Prostate gland (tissue), 2 donors: ENCODE data around the gene KIFC3. TPM values are rescaled to one million over a fixed set of nuclear protein-coding genes. Genes with fewer than 3 reads are reported as not detected.
"Not testable (repeated sequence)": the region's sequence is repeated elsewhere in the genome, so short reads cannot be mapped to it uniquely, and the experiment has no call there.

Source experiments
- DNase-seq: peaks from one replicate; pipeline ENCODE4 v3.0.0-alpha.2; 2019; ENCODE audit warnings: low spot score
- H3K27ac ChIP-seq, 2 donors: fragments of 200-600 bp; sonication (generic); 2 replicates each; pipeline ENCODE4 v1.5.1; 2017 to 2019
- H3K27me3 ChIP-seq: fragments of 200-600 bp; sonication (generic); replicated peaks from 2 replicates; pipeline ENCODE4 v1.5.1; 2019; ENCODE audit not compliant: insufficient read depth
- H3K36me3 ChIP-seq, 2 donors: fragments of 200-600 bp; sonication (generic); 1 replicate in 1 of 2; 2 replicates in 1 of 2; pipeline versions ENCODE4 v1.5.1 to v1.8.1; 2017 to 2019
- H3K4me1 ChIP-seq: fragments of 200-600 bp; sonication (generic); replicated peaks from 2 replicates; pipeline ENCODE4 v1.5.1; 2019
- H3K4me3 ChIP-seq, 2 donors: fragments of 200-600 bp; sonication (generic); 2 replicates each; pipeline ENCODE4 v1.5.1; 2017 to 2019
- H3K9me3 ChIP-seq: fragments of 200-600 bp; sonication (generic); 2 replicates; pipeline ENCODE4 v1.5.1; 2017
- CTCF ChIP-seq, 4 experiments: fragments of 200-600 bp in 2 of 4; fragments of 450-650 bp in 2 of 4; sonication (generic) in 2 of 4; IDR thresholded peaks; 1 replicate in 3 of 4; 2 replicates in 1 of 4; pipeline ENCODE4 v1.5.1; 2016 to 2019; ENCODE audit warnings: antibody characterized with exemption in 4 of 4, mild to moderate bottlenecking in 2 of 4, moderate library complexity in 2 of 4
- POLR2A ChIP-seq: fragments of 450-650 bp; IDR thresholded peaks from one replicate; pipeline ENCODE4 v1.6.1; 2016; ENCODE audit warnings: antibody characterized with exemption, mild to moderate bottlenecking
- POLR2AphosphoS5 ChIP-seq: sonication (generic); formaldehyde crosslinking; IDR thresholded peaks from one replicate; pipeline ENCODE4 v1.6.1; 2017; ENCODE audit warnings: antibody characterized with exemption
- WGBS: methylation state at CpG from one replicate; pipeline ENCODE4 v1.1.5; 2018; 5-methylcytosine and 5-hydroxymethylcytosine counted together
- intact Hi-C: fragments of 100-400 bp; cut with DNase I; formaldehyde crosslinking; loops from one replicate; pipeline ENCODE4 v1.14.2; 2022
- total RNA-seq, 2 donors: library from RNA; depleted of rRNA; stranded (reverse); fragments of >200 nt; gene quantifications; one replicate each; pipeline ENCODE4 v1.1.0, GENCODE V29; 2016

Gene KIFC3
- total RNA-seq, 2 donors from 2014 or later, result 16.3 to 79.5 TPM

- DNase-seq, result no peak
- H3K36me3 ChIP-seq, result no peaks in the 10 kb centered on the region
- 94% methylated on average over 10 of the region's 10 CpGs for WGBS
- H3K27me3 ChIP-seq, result no peaks in the 10 kb centered on the region
- no peak overlapping the region for H3K27ac ChIP-seq
- no peaks in the 10 kb centered on the region for H3K4me1 ChIP-seq
- H3K9me3 ChIP-seq, result no peaks in the 10 kb centered on the region
- intact Hi-C loops, result no loop called here
- TF ChIP-seq POLR2AphosphoS5, result no peak
- no peak for TF ChIP-seq POLR2A
- H3K4me3 ChIP-seq, result no peak overlapping the region
Measured at GRCh38 chr16:57785385-57785784, 16.9 kb downstream of the KIFC3 start.

GRCh38 chr16:57784334-57784733 is 18.0 kb downstream of the KIFC3 start:
- intact Hi-C loops, result loop anchor here (5.0 kb wide), 1 partner anchor 137 kb away; no protein-coding TSS in a partner anchor
- Histone ChIP-seq H3K4me3 (no peak overlapping the region), H3K36me3 (no peaks in the 10 kb centered on the region), H3K27ac (no peak overlapping the region), H3K9me3 (no peaks in the 10 kb centered on the region), H3K4me1 (no peaks in the 10 kb centered on the region), H3K27me3 (no peaks in the 10 kb centered on the region)
- no peak for TF ChIP-seq POLR2A
- no peak for TF ChIP-seq CTCF (IDR thresholded peaks at IDR 0.05)
- TF ChIP-seq POLR2AphosphoS5, result no peak
- 83% methylated on average over 7 of the region's 7 CpGs for WGBS
- DNase-seq, result no peak

- 89% methylated on average over 8 of the region's 8 CpGs for WGBS
- Histone ChIP-seq H3K27me3 (no peaks in the 10 kb centered on the region), H3K9me3 (no peaks in the 10 kb centered on the region), H3K27ac (no peak overlapping the region), H3K4me1 (no peaks in the 10 kb centered on the region), H3K4me3 (no peak overlapping the region), H3K36me3 (no peaks in the 10 kb centered on the region)
- intact Hi-C loops, result loop anchor here (5.0 kb wide), 1 partner anchor 137 kb away; no protein-coding TSS in a partner anchor
- no peak for DNase-seq
- TF ChIP-seq POLR2A, result no peak
- no peak for TF ChIP-seq CTCF (IDR thresholded peaks at IDR 0.05)
- no peak for TF ChIP-seq POLR2AphosphoS5
Measured at GRCh38 chr16:57783883-57784282, 18.4 kb downstream of the KIFC3 start.

DNA sequence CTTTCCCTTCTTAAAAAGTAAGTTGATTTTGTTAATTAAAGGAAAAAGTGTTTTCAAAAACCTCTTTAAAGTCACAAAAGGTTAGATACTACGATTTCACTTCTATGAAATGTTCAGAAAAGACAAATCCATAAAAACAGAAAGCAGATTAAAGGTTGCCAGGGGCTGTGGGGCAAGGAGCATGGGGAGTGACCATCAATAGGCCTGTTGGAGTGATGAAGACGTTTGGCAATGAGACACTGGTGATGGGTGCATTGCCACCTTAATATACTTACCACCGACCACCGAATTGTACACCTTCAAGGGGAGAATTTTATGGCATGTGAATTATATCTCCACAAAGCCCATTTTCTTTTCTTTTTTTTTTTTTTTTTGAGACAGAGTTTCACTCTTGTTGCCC is 19.2 kb downstream of the KIFC3 start:
- H3K9me3 ChIP-seq, result no peaks in the 10 kb centered on the region
- DNase-seq, result no peak
- no peak overlapping the region for H3K27ac ChIP-seq
- H3K27me3 ChIP-seq, result no peaks in the 10 kb centered on the region
- 90% methylated on average over 4 of the region's 4 CpGs for WGBS
- H3K4me1 ChIP-seq, result no peaks in the 10 kb centered on the region
- intact Hi-C loops, result loop anchor here (5.0 kb wide), 1 partner anchor 136 kb away; no protein-coding TSS in a partner anchor
- no peaks in the 10 kb centered on the region for H3K36me3 ChIP-seq
- TF ChIP-seq POLR2AphosphoS5 (no peak), CTCF (IDR thresholded peaks at IDR 0.05) (no peak), POLR2A (no peak)
- no peak overlapping the region for H3K4me3 ChIP-seq

GRCh38 chr16:57782607-57783055 is 19.7 kb downstream of the KIFC3 start:
- not testable (repeated sequence) for H3K4me3 ChIP-seq, DNase-seq
- WGBS, result 92% methylated on average over 11 of the region's 11 CpGs

More at GRCh38 chr16:57782607-57783055, 19.7 kb downstream of the KIFC3 start:
- not testable (repeated sequence) for H3K27ac ChIP-seq, H3K27me3 ChIP-seq, H3K4me1 ChIP-seq, H3K36me3 ChIP-seq, H3K9me3 ChIP-seq
- intact Hi-C loops, result loop anchor here (5.0 kb wide), 1 partner anchor 135 kb away; no protein-coding TSS in a partner anchor
